K562 (cell line): ENCODE measurements around the gene MYBPHL. TPM values are rescaled to one million over a fixed set of nuclear protein-coding genes. Genes with fewer than 3 reads are reported as not detected.

ENCODE experiments used
- ATAC-seq: fragments of 200-7000 bp; cut with Tn5 transposase; 3 replicates; pipeline ENCODE4 v1.9.1; 2020; ENCODE audit warnings: moderate library complexity
- BruUV-seq: library from RNA; stranded (reverse); fragments of 400-500 nt; replicated peaks from 2 replicates; lab custom pipeline; 2021; lab: Mats Ljungman, UMichigan
- CTCF ChIA-PET: fragments of 300-600 bp; formaldehyde crosslinking; extraction: SDS; loops from one replicate; lab custom pipeline; 2021; ENCODE audit warnings: low intra/inter-chr PET ratio; lab: Yijun Ruan, JAX
- POLR2A ChIA-PET: fragments of 300-600, 350-650 bp; sonication (Branson Sonifier 250); formaldehyde crosslinking; extraction: SDS; loops from one replicate; lab custom pipeline; 2021; ENCODE audit warnings: antibody characterized with exemption, inconsistent platforms; lab: Yijun Ruan, JAX
- DNase-seq, 4 experiments: peaks; one replicate each; pipeline versions ENCODE4 v3.0.0 to v3.0.0-alpha.2; 2011 to 2018; ENCODE audit warnings: low spot score in 3 of 4, mixed read lengths in 3 of 4; ENCODE audit errors: extremely low read depth in 1 of 4
- FAIRE-seq: peaks from 2 replicates; lab custom pipeline; 2011; peaks lifted over from hg19 to GRCh38; lab: Jason Lieb, UNC
- H2AFZ ChIP-seq: 2 replicates; pipeline ENCODE4 v1.6.0; 2011; ENCODE audit warnings: low read depth, low read length, control low read depth, inconsistent platforms
- H3K27ac ChIP-seq: fragments of 200-600 bp; 3 replicates; pipeline ENCODE4 v1.8.0; 2011; ENCODE audit warnings: low read depth, mild to moderate bottlenecking, control low read depth, inconsistent platforms, low read length, moderate library complexity, mixed read lengths; ENCODE audit errors: extremely low read depth
- H3K27me3 ChIP-seq, 2 experiments: fragments of 300-600 bp in 1 of 2; 2 replicates in 1 of 2; 3 replicates in 1 of 2; pipeline versions ENCODE4 v1.6.0 to v1.8.0; 2011; ENCODE audit warnings: inconsistent platforms in 2 of 2, low read length in 2 of 2, mild to moderate bottlenecking in 1 of 2, mixed read lengths in 1 of 2, moderate library complexity in 1 of 2; ENCODE audit not compliant: control insufficient read depth in 2 of 2, insufficient read depth in 2 of 2
- H3K36me3 ChIP-seq: fragments of 300-600 bp; 3 replicates; pipeline ENCODE4 v1.8.0; 2011; ENCODE audit warnings: mild to moderate bottlenecking, low read length, inconsistent platforms; ENCODE audit not compliant: control insufficient read depth, insufficient read depth
- H3K4me1 ChIP-seq, 2 experiments: fragments of 200-600 bp in 1 of 2; replicated peaks in 1 of 2; 2 replicates in 1 of 2; 3 replicates in 1 of 2; pipeline versions ENCODE4 v1.5.1 to v1.8.0; 2011; ENCODE audit warnings: inconsistent platforms in 2 of 2, low read length in 2 of 2, mild to moderate bottlenecking in 1 of 2, mixed read lengths in 1 of 2, moderate library complexity in 1 of 2; ENCODE audit not compliant: control insufficient read depth in 2 of 2, insufficient read depth in 2 of 2
- H3K4me2 ChIP-seq: 2 replicates; pipeline ENCODE4 v1.6.1; 2011; ENCODE audit warnings: low read length, control low read depth, inconsistent platforms, mixed read lengths; ENCODE audit not compliant: insufficient read depth
- H3K4me3 ChIP-seq: fragments of 200-600 bp; sonication (generic), shearing (Covaris generic); 2 replicates; pipeline ENCODE4 v1.5.1; 2016; ENCODE audit warnings: control low read depth, inconsistent platforms
- H3K79me2 ChIP-seq: fragments of 200-600 bp; 3 replicates; pipeline ENCODE4 v1.8.0; 2011; ENCODE audit warnings: low read length, inconsistent platforms; ENCODE audit not compliant: control insufficient read depth, insufficient read depth
- H3K9ac ChIP-seq, 2 experiments: 2 replicates each; pipeline versions ENCODE4 v1.6.0 to v1.6.1; 2011; ENCODE audit warnings: low read depth in 2 of 2, low read length in 2 of 2, control low read depth in 1 of 2, inconsistent platforms in 1 of 2, mild to moderate bottlenecking in 1 of 2, mixed read lengths in 1 of 2; ENCODE audit not compliant: insufficient read depth in 1 of 2
- H3K9me1 ChIP-seq: one replicate; pipeline ENCODE4 v1.6.0; 2011; ENCODE audit warnings: inconsistent platforms, mild to moderate bottlenecking, low read length, moderate library complexity; ENCODE audit not compliant: control insufficient read depth, insufficient read depth
- H3K9me3 ChIP-seq: replicated peaks from 2 replicates; pipeline ENCODE4 v1.5.1; 2011; ENCODE audit warnings: low read depth, low read length, inconsistent platforms; ENCODE audit not compliant: control insufficient read depth, insufficient read depth
- H4K20me1 ChIP-seq: replicated peaks from 2 replicates; pipeline ENCODE4 v1.6.1; 2011; ENCODE audit warnings: low read length, inconsistent platforms, mixed read lengths; ENCODE audit not compliant: control insufficient read depth, insufficient read depth
- BHLHE40 ChIP-seq: IDR thresholded peaks from 2 replicates; pipeline ENCODE4 v1.6.1; 2011; ENCODE audit warnings: low read length, improper control_type of control experiment
- CAMTA2 ChIP-seq: fragments of 250-450 bp; sonication (Bioruptor Pico); conservative IDR thresholded peaks from 2 replicates; pipeline ENCODE4 v1.5.1; 2022
- E2F3 ChIP-seq: fragments of 250-450 bp; sonication (Bioruptor Pico); IDR thresholded peaks from 2 replicates; pipeline ENCODE4 v1.4.0; 2020; ENCODE audit warnings: mild to moderate bottlenecking
- MITF ChIP-seq: IDR thresholded peaks from 2 replicates; pipeline ENCODE4 v1.6.1; 2014; ENCODE audit warnings: antibody characterized with exemption
- MXD1 ChIP-seq: fragments of 250-450 bp; sonication (Bioruptor Pico); IDR thresholded peaks from 2 replicates; pipeline ENCODE4 v1.8.0; 2021; ENCODE audit warnings: borderline replicate concordance, mild to moderate bottlenecking, moderate library complexity; ENCODE audit not compliant: poor library complexity, severe bottlenecking
- NFIC ChIP-seq: fragments of 450-650 bp; IDR thresholded peaks from 2 replicates; pipeline ENCODE4 v1.6.1; 2017; ENCODE audit warnings: mild to moderate bottlenecking, inconsistent platforms
- SRSF3 ChIP-seq: fragments of 200-400 bp; formaldehyde crosslinking; IDR thresholded peaks from 2 replicates; pipeline ENCODE4 v1.6.1; 2016; ENCODE audit warnings: mild to moderate bottlenecking, low read length, moderate library complexity; ENCODE audit not compliant: insufficient read depth
- TEAD1 ChIP-seq, 2 experiments: fragments of 450-650 bp in 1 of 2; sonication (generic) in 1 of 2; formaldehyde crosslinking; IDR thresholded peaks; 2 replicates each; pipeline versions ENCODE4 v1.4.0 to v1.8.0; 2020 to 2022; ENCODE audit warnings: mild to moderate bottlenecking in 2 of 2, missing genetic modification reagents in 1 of 2
- VEZF1 ChIP-seq: fragments of 200-800 bp; sonication (Bioruptor generic); IDR thresholded peaks from 2 replicates; pipeline ENCODE4 v1.6.1; 2017; ENCODE audit warnings: missing genetic modification characterization, missing compliant biosample characterization
- ZNF592 ChIP-seq: fragments of 450-650 bp; IDR thresholded peaks from 2 replicates; pipeline ENCODE4 v1.6.1; 2017; ENCODE audit warnings: antibody characterized with exemption, mild to moderate bottlenecking
- WGBS: fragments of 100-300 bp; shearing (Covaris generic); methylation state at CpG from one replicate; pipeline ENCODE4 v1.1.6; 2016; ENCODE audit warnings: low coverage, mixed read lengths; ENCODE audit not compliant: insufficient coverage; ENCODE audit errors: missing lambda C conversion rate; 5-methylcytosine and 5-hydroxymethylcytosine counted together
- in situ Hi-C: fragments of 300-500 bp; cut with MboI; formaldehyde crosslinking; loops from 4 replicates; pipeline ENCODE4 v1.15.0; 2018; ENCODE audit warnings: inconsistent platforms, mixed read lengths
- intact Hi-C: fragments of 100-400 bp; cut with micrococcal nuclease; formaldehyde crosslinking; loops from 2 replicates; pipeline ENCODE4 v1.14.2; 2022
- polyA plus RNA-seq, 8 experiments: library from polyadenylated mRNA; depleted of rRNA in 4 of 8; stranded (reverse) in 5 of 8; unstranded in 3 of 8; fragments of >200 nt; fragmentation: Nextera tagmentation in 2 of 8; fragmentation: Illumina TruSeq in 1 of 8; extraction: Ambion mirVana in 2 of 8; extraction: Trizol in 1 of 8; gene quantifications; 2 replicates each; pipeline versions ENCODE4 v1.2.1 to v1.2.3, GENCODE V29; 2011 to 2014; ENCODE audit warnings: inconsistent platforms in 1 of 8, missing spikeins in 1 of 8
- total RNA-seq, 7 experiments: library from RNA; depleted of rRNA in 6 of 7; stranded (reverse); fragments of >200 nt in 6 of 7; fragmentation: Illumina TruSeq in 2 of 7; extraction: Trizol in 2 of 7; gene quantifications; 2 replicates each; pipeline versions ENCODE4 v1.2.1 to v1.2.3, GENCODE V29; 2011 to 2021; ENCODE audit warnings: low replicate concordance in 1 of 7

MYBPHL gene
- total and polyA plus RNA-seq, 9 of the 15 experiments (the other 6 are each of a cell fraction or from before 2014, with no cell fraction given), result 0.20 to 1.9 (median 0.33) TPM

GRCh38 chr1:109274533-109275476, 32.0 kb downstream of the MYBPHL start:
- no peaks in the 10 kb centered on the region for H3K27me3 ChIP-seq
- peak overlapping the region; percentile 30 for H3K27ac ChIP-seq
- peaks cover 37% of the 10 kb centered on the region; the same call in 2 of the 3 replicates for H3K36me3 ChIP-seq
- peaks cover 4% of the 10 kb centered on the region; the same call in 1 of the 2 replicates for H4K20me1 ChIP-seq
- peak; percentile 61 to 79 (median 72) for DNase-seq
- TSS peak; percentile 49 for BruUV-seq
- H3K4me2 ChIP-seq, result peak overlapping the region; percentile 68
- H2AFZ ChIP-seq, result peak overlapping the region; percentile 64
- H3K4me1 ChIP-seq, result peaks cover 42 to 67% of the 10 kb centered on the region in 2 experiments
- no peaks in the 10 kb centered on the region for H3K9me3 ChIP-seq
- H3K9me1 ChIP-seq, result no peaks in the 10 kb centered on the region
- H3K9ac ChIP-seq, result peak overlapping the region; percentile 35 to 82
- ChIA-PET POLR2A (interaction anchor here (0.6 to 0.7 kb wide), 2 partner anchors 17 to 257 kb away, joined by 3 read pairs; no protein-coding TSS in a partner anchor), CTCF (interaction anchor here (0.9 kb wide), 1 partner anchor 124 kb away, joined by 4 read pairs; no protein-coding TSS in a partner anchor)
- peak; percentile 84 for FAIRE-seq
- WGBS, result 23% methylated on average over 24 of the region's 24 CpGs
- intact Hi-C loops (loop anchor here (5.0 kb wide), 1 partner anchor 217 kb away; the partner anchor contains the start of gene CYB561D1), in situ Hi-C loops (no loop called here)
- peak; percentile 56 for ATAC-seq
- 0 out of 3 replicates have a peak, but pooled peaks cover 2% of the 10 kb centered on the region for H3K79me2 ChIP-seq
- H3K4me3 ChIP-seq, result no peak overlapping the region; the same call in 1 of the 2 replicates
- no peak for TF ChIP-seq MXD1 (CRISPR knock-in tag)
- no peak for TF ChIP-seq TEAD1 (CRISPR knock-in tag; IDR thresholded peaks at IDR 0.05)
- peak; percentile 33; the same call in 1 of the 2 replicates for TF ChIP-seq BHLHE40
- TF ChIP-seq CAMTA2 (CRISPR knock-in tag), result no peak
- TF ChIP-seq NFIC, result no peak
- peak; percentile 24; the same call in 1 of the 2 replicates for TF ChIP-seq VEZF1 (CRISPR knock-in tag)
- peak; percentile 77 for TF ChIP-seq ZNF592
- TF ChIP-seq MITF, result peak; percentile 56; the same call in 1 of the 2 replicates
- no peak for TF ChIP-seq E2F3 (CRISPR knock-in tag)
- 0 out of 2 replicates have a peak, but pooled peaks have one; percentile 39 for TF ChIP-seq SRSF3
